IMR-90 (cell line): Measurements from ENCODE around the gene ZNF385C. TPM values are rescaled to one million over a fixed set of nuclear protein-coding genes. Genes with fewer than 3 reads are reported as not detected.

ENCODE experiments used
- ATAC-seq: fragments of 200-7000 bp; cut with Tn5 transposase; 2 replicates; pipeline ENCODE4 v1.9.1; 2020; ENCODE audit warnings: low read depth, mild to moderate bottlenecking, moderate library complexity
- BruUV-seq: library from RNA; stranded (reverse); fragments of 400-500 nt; replicated peaks from 2 replicates; lab custom pipeline; 2021; lab: Mats Ljungman, UMichigan
- CTCF ChIA-PET: fragments of 300-600 bp; formaldehyde crosslinking; extraction: SDS; loops from one replicate; lab custom pipeline; 2021; ENCODE audit warnings: antibody characterized with exemption; lab: Yijun Ruan, JAX
- POLR2A ChIA-PET: fragments of 300-600 bp; sonication (Branson Sonifier 250); formaldehyde crosslinking; loops from one replicate; lab custom pipeline; 2022; ENCODE audit warnings: antibody characterized with exemption; ENCODE audit not compliant: unreplicated experiment; lab: Charles Lee
- DNase-seq: peaks from one replicate; pipeline ENCODE4 v3.0.0; 2013
- H2AFZ ChIP-seq: replicated peaks from 2 replicates; pipeline ENCODE3; 2013; ENCODE audit warnings: low read length, mild to moderate bottlenecking; ENCODE audit not compliant: poor library complexity
- H2AK5ac ChIP-seq: 2 replicates; pipeline ENCODE4 v1.6.1; 2013; ENCODE audit warnings: low read depth, low read length, inconsistent platforms
- H2AK9ac ChIP-seq: replicated peaks from 2 replicates; pipeline ENCODE3; 2013; ENCODE audit warnings: mild to moderate bottlenecking, low read depth, low read length, moderate library complexity; ENCODE audit not compliant: poor library complexity
- H2BK120ac ChIP-seq: 2 replicates; pipeline ENCODE4 v1.6.1; 2013; ENCODE audit warnings: low read depth, low read length, inconsistent platforms
- H2BK15ac ChIP-seq: 3 replicates; pipeline ENCODE4 v1.6.1; 2013; ENCODE audit warnings: low read depth, low read length, inconsistent platforms
- H2BK20ac ChIP-seq: 2 replicates; pipeline ENCODE4 v1.6.1; 2013; ENCODE audit warnings: low read depth, mild to moderate bottlenecking, inconsistent platforms, low read length, moderate library complexity
- H2BK5ac ChIP-seq: 2 replicates; pipeline ENCODE4 v1.6.1; 2013; ENCODE audit warnings: mild to moderate bottlenecking, low read depth, low read length, inconsistent platforms; ENCODE audit not compliant: poor library complexity, severe bottlenecking
- H3K14ac ChIP-seq: replicated peaks from 2 replicates; pipeline ENCODE4 v1.6.1; 2013; ENCODE audit warnings: low read depth, low read length, inconsistent platforms
- H3K18ac ChIP-seq: 2 replicates; pipeline ENCODE4 v1.6.1; 2013; ENCODE audit warnings: low read depth, low read length, control low read depth
- H3K23ac ChIP-seq: 2 replicates; pipeline ENCODE4 v1.6.1; 2013; ENCODE audit warnings: low read depth, low read length, inconsistent platforms
- H3K27ac ChIP-seq: 2 replicates; pipeline ENCODE4 v1.5.1; 2013; ENCODE audit warnings: mild to moderate bottlenecking, control low read depth, low read length; ENCODE audit not compliant: insufficient read depth
- H3K27me3 ChIP-seq: 2 replicates; pipeline ENCODE4 v1.6.1; 2013; ENCODE audit warnings: low read length; ENCODE audit not compliant: control insufficient read depth, insufficient read depth
- H3K36me3 ChIP-seq: 2 replicates; pipeline ENCODE4 v1.6.1; 2013; ENCODE audit warnings: low read length, mixed read lengths; ENCODE audit not compliant: control insufficient read depth, insufficient read depth
- H3K4ac ChIP-seq: 2 replicates; pipeline ENCODE4 v1.6.1; 2013; ENCODE audit warnings: low read depth, low read length, inconsistent platforms
- H3K4me1 ChIP-seq: 2 replicates; pipeline ENCODE4 v1.6.1; 2013; ENCODE audit warnings: low read length, mixed read lengths; ENCODE audit not compliant: control insufficient read depth, insufficient read depth
- H3K4me2 ChIP-seq: 2 replicates; pipeline ENCODE4 v1.6.1; 2013; ENCODE audit warnings: low read depth, mild to moderate bottlenecking, control low read depth, low read length, moderate library complexity
- H3K4me3 ChIP-seq: 2 replicates; pipeline ENCODE4 v1.5.1; 2013; ENCODE audit warnings: low read depth, mild to moderate bottlenecking, control low read depth, low read length, moderate library complexity; ENCODE audit not compliant: insufficient read depth
- H3K56ac ChIP-seq: 2 replicates; pipeline ENCODE4 v1.6.1; 2013; ENCODE audit warnings: low read length, inconsistent platforms; ENCODE audit not compliant: insufficient read depth; ENCODE audit errors: extremely low read depth
- H3K79me1 ChIP-seq, 2 experiments: 2 replicates each; pipeline ENCODE4 v1.6.1; 2013; ENCODE audit warnings: low read length in 2 of 2, inconsistent platforms in 1 of 2, low read depth in 1 of 2
- H3K9ac ChIP-seq: 2 replicates; pipeline ENCODE4 v1.6.1; 2013; ENCODE audit warnings: low read depth, low read length, control low read depth
- H3K9me1 ChIP-seq: 2 replicates; pipeline ENCODE4 v1.6.1; 2013; ENCODE audit warnings: low read length, inconsistent platforms; ENCODE audit not compliant: insufficient read depth
- H3K9me3 ChIP-seq: 2 replicates; pipeline ENCODE4 v1.6.1; 2013; ENCODE audit warnings: low read length; ENCODE audit not compliant: control insufficient read depth, insufficient read depth
- H4K20me1 ChIP-seq: 2 replicates; pipeline ENCODE4 v1.6.1; 2013; ENCODE audit warnings: low read length, inconsistent platforms; ENCODE audit not compliant: insufficient read depth
- H4K5ac ChIP-seq: 2 replicates; pipeline ENCODE4 v1.6.1; 2013; ENCODE audit warnings: mild to moderate bottlenecking, low read depth, low read length, control low read depth
- H4K8ac ChIP-seq, 2 experiments: 2 replicates each; pipeline ENCODE4 v1.6.1; 2013; ENCODE audit warnings: low read depth in 2 of 2, low read length in 2 of 2, control low read depth in 1 of 2, inconsistent platforms in 1 of 2
- H4K91ac ChIP-seq: 2 replicates; pipeline ENCODE4 v1.6.1; 2013; ENCODE audit warnings: low read depth, low read length, inconsistent platforms; ENCODE audit not compliant: insufficient read depth
- CHD1 ChIP-seq: IDR thresholded peaks from 2 replicates; pipeline ENCODE4 v1.6.1; 2012; ENCODE audit warnings: low read depth, low read length, improper control_type of control experiment
- MXI1 ChIP-seq: IDR thresholded peaks from 2 replicates; pipeline ENCODE4 v1.6.1; 2012; ENCODE audit warnings: low read depth, mild to moderate bottlenecking, low read length, moderate library complexity, borderline replicate concordance
- WGBS, 2 experiments: methylation state at CpG; one replicate each; pipeline versions ENCODE4 v1.1.5 to v1.1.7; 2013; ENCODE audit warnings: missing lambda C conversion rate in 2 of 2; ENCODE audit not compliant: insufficient read length in 1 of 2; ENCODE audit errors: extremely low coverage in 2 of 2; 5-methylcytosine and 5-hydroxymethylcytosine counted together
- dilution Hi-C: fragments of 300-500 bp; cut with HindIII; formaldehyde crosslinking; loops from one replicate; pipeline ENCODE4 v1.14.3; 2018; ENCODE audit warnings: low sequenced_read_pairs; ENCODE audit not compliant: unreplicated experiment
- in situ Hi-C: fragments of 300-500 bp; cut with MboI; formaldehyde crosslinking; loops from 3 replicates; pipeline ENCODE4 v1.14.3; 2019; ENCODE audit warnings: low sequenced_read_pairs, inconsistent platforms, mixed read lengths
- intact Hi-C: fragments of 100-400 bp; cut with micrococcal nuclease; formaldehyde crosslinking; loops from 2 replicates; pipeline ENCODE4 v1.10.0; 2022
- polyA plus RNA-seq, 3 experiments: library from polyadenylated mRNA; depleted of rRNA; stranded (reverse); fragments of >200 nt; gene quantifications; 2 replicates each; pipeline ENCODE4 v1.2.3, GENCODE V29; 2012; ENCODE audit warnings: low replicate concordance in 1 of 3
- total RNA-seq: library from RNA; depleted of rRNA; stranded (reverse); fragments of >200 nt; gene quantifications from 2 replicates; pipeline ENCODE4 v1.2.3, GENCODE V29; 2012
- TF ChIP-seq, protein P1 (sequence below): fragments of 150-350 bp; IDR thresholded peaks from 2 replicates; pipeline ENCODE4 v1.6.1; 2016; ENCODE audit warnings: low read depth, mild to moderate bottlenecking, low read length, moderate library complexity, borderline replicate concordance

Gene ZNF385C
- total and polyA plus RNA-seq, 2 of the 4 experiments (the other 2 are of a cell fraction): not detected

DNA sequence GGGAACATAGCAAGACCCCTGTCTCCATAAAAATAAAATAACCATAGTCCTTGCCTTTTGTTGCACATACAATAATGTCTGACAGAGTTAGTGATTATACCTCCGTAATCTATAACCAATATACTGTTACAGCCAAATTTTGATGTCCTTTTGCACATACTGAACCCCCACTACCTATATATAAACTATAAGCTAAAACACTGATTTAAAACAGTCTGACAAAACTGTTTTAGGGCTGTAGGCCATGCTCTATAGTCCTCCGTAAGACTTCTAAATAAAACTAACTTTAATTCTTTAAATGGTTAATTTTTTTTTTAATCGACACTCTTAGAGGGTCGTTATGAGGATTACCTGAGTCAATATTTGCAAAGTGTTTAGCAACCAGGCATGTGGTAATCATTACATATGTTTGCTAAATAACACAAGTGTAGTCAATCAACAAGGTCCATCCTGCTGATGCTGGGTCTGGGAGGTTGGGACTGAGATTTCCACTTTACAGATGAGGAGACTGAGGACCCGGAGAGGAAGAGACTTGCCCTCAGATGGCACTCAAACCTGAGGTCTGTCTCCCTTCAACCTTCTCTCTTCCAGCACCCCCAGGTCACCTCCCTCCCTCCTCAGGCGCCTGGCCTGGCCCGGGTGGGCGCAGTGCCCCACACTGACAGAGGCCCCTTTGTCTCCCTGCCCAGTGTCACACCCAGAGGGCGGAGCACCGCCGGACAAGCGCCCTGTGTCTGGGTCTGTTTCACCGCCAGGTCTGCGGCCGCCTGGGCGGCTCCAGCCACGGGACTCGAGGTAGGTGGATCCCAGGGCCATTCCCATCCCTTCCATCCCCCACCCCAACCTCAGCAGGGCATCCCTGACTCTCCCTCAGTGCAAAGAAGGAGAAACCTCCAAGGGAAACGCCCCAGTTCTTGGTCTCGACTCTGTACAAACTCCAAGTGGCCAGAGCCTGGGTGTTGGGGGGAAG, 10.3 kb downstream of the ZNF385C start:
- 70% methylated on average over 2 of the region's 20 CpGs; no CpG with 5 or more reads in 1 of the 2 experiments for whole genome bisulfite sequencing, 2 experiments
- no TSS peak for BruUV-seq
- Histone ChIP-seq H2AK5ac (no peak overlapping the region), H2BK20ac (no peak overlapping the region), H3K9me1 (no peaks in the 10 kb centered on the region), H3K27me3 (peaks cover 42% of the 10 kb centered on the region), H3K4me3 (no peak overlapping the region), H3K4ac (no peak overlapping the region), H4K20me1 (no peaks in the 10 kb centered on the region), H3K9ac (no peak overlapping the region), H3K14ac (no peak overlapping the region), H2AFZ (no peak overlapping the region), H3K4me1 (no peaks in the 10 kb centered on the region), H4K5ac (no peak overlapping the region), H2AK9ac (no peak overlapping the region), H4K8ac (no peak overlapping the region), H3K23ac (no peak overlapping the region), H2BK120ac (no peak overlapping the region), H3K9me3 (no peaks in the 10 kb centered on the region), H3K56ac (no peak overlapping the region), H2BK5ac (no peak overlapping the region), H3K18ac (no peak overlapping the region), H3K4me2 (no peak overlapping the region), H3K79me1 (no peaks in the 10 kb centered on the region), H2BK15ac (no peak overlapping the region), H4K91ac (no peak overlapping the region), H3K36me3 (no peaks in the 10 kb centered on the region), H3K27ac (no peak overlapping the region)
- in situ Hi-C loops: no loop called here
- ChIA-PET CTCF (no interaction called here), POLR2A (no interaction called here)
- ATAC-seq (no peak), DNase-seq (no peak)
- TF ChIP-seq MXI1 (no peak), CHD1 (no peak)
- TF ChIP-seq, protein P1, sequence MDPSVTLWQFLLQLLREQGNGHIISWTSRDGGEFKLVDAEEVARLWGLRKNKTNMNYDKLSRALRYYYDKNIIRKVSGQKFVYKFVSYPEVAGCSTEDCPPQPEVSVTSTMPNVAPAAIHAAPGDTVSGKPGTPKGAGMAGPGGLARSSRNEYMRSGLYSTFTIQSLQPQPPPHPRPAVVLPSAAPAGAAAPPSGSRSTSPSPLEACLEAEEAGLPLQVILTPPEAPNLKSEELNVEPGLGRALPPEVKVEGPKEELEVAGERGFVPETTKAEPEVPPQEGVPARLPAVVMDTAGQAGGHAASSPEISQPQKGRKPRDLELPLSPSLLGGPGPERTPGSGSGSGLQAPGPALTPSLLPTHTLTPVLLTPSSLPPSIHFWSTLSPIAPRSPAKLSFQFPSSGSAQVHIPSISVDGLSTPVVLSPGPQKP: no peak
- intact Hi-C loops: no loop called here
- dilution Hi-C loops: no loop called here
